Muscle layer of duodenum (tissue), 2 donors: ENCODE data around the gene DSCAM.
"Not testable (repeated sequence)": the region's sequence is repeated elsewhere in the genome, so short reads cannot be mapped to it uniquely, and the experiment has no call there.

Experiments used
- H3K27ac ChIP-seq: one replicate; pipeline ENCODE4 v1.7.0; 2013; ENCODE audit warnings: mild to moderate bottlenecking, low read length
- H3K27me3 ChIP-seq: one replicate; pipeline ENCODE4 v1.7.0; 2013; ENCODE audit warnings: low read depth, mild to moderate bottlenecking, control low read depth, low read length
- H3K36me3 ChIP-seq, 2 donors: one replicate each; pipeline ENCODE4 v1.7.0; 2013; ENCODE audit warnings: low read length in 2 of 2, control low read depth in 1 of 2, mild to moderate bottlenecking in 1 of 2; ENCODE audit not compliant: insufficient read depth in 2 of 2, control insufficient read depth in 1 of 2
- H3K4me1 ChIP-seq, 2 donors: one replicate each; pipeline ENCODE4 v1.7.0; 2013; ENCODE audit warnings: low read length in 2 of 2, mild to moderate bottlenecking in 2 of 2, control low read depth in 1 of 2, moderate library complexity in 1 of 2; ENCODE audit not compliant: insufficient read depth in 2 of 2, control insufficient read depth in 1 of 2
- H3K4me3 ChIP-seq, 2 donors: one replicate each; pipeline ENCODE4 v1.7.0; 2013; ENCODE audit warnings: low read length in 2 of 2, low read depth in 1 of 2, mild to moderate bottlenecking in 1 of 2
- H3K9me3 ChIP-seq, 2 donors: one replicate each; pipeline ENCODE4 v1.7.0; 2013; ENCODE audit warnings: low read length in 2 of 2, control low read depth in 1 of 2, mild to moderate bottlenecking in 1 of 2; ENCODE audit not compliant: control insufficient read depth in 1 of 2
- donor health status: healthy.

The DSCAM gene

GRCh38 chr21:40334159-40334558 is 512.8 kb downstream of the DSCAM start:
- Histone ChIP-seq H3K36me3 (no peaks in the 10 kb centered on the region), H3K4me1 (no peaks in the 10 kb centered on the region), H3K27me3 (no peaks in the 10 kb centered on the region), H3K9me3 (no peaks in the 10 kb centered on the region), H3K27ac (no peak overlapping the region), H3K4me3 (no peak overlapping the region)

GRCh38 chr21:40333731-40334130 is 513.2 kb downstream of the DSCAM start:
- Histone ChIP-seq H3K9me3 (no peaks in the 10 kb centered on the region), H3K36me3 (no peaks in the 10 kb centered on the region), H3K4me3 (no peak overlapping the region), H3K27me3 (no peaks in the 10 kb centered on the region), H3K4me1 (no peaks in the 10 kb centered on the region), H3K27ac (no peak overlapping the region)

GRCh38 chr21:40331804-40332203 is 515.2 kb downstream of the DSCAM start:
- Histone ChIP-seq H3K9me3 (peaks cover 0 to 4% of the 10 kb centered on the region in 2 donors), H3K4me3 (no peak overlapping the region), H3K36me3 (no peaks in the 10 kb centered on the region), H3K27ac (no peak overlapping the region), H3K4me1 (no peaks in the 10 kb centered on the region), H3K27me3 (no peaks in the 10 kb centered on the region)

GRCh38 chr21:40331172-40331571 is 515.8 kb downstream of the DSCAM start:
- Histone ChIP-seq H3K27ac (no peak overlapping the region), H3K9me3 (peaks cover 0 to 4% of the 10 kb centered on the region in 2 donors), H3K4me1 (no peaks in the 10 kb centered on the region)

GRCh38 chr21:40324389-40324788 is 522.6 kb downstream of the DSCAM start:
- Histone ChIP-seq H3K9me3 (peaks cover 0 to 4% of the 10 kb centered on the region in 2 donors), H3K27ac (no peak overlapping the region), H3K4me3 (no peak overlapping the region), H3K36me3 (no peaks in the 10 kb centered on the region), H3K4me1 (no peaks in the 10 kb centered on the region), H3K27me3 (no peaks in the 10 kb centered on the region)

More at GRCh38 chr21:40331172-40331571, 515.8 kb downstream of the DSCAM start:
- Histone ChIP-seq H3K36me3 (no peaks in the 10 kb centered on the region), H3K4me3 (no peak overlapping the region), H3K27me3 (no peaks in the 10 kb centered on the region)

- H3K27ac ChIP-seq, H3K4me1 ChIP-seq, H3K4me3 ChIP-seq, H3K27me3 ChIP-seq, H3K9me3 ChIP-seq, H3K36me3 ChIP-seq: not testable (repeated sequence)
Observed at GRCh38 chr21:40320718-40321117, 526.2 kb downstream of the DSCAM start.

- Histone ChIP-seq H3K27me3 (no peaks in the 10 kb centered on the region), H3K4me1 (no peaks in the 10 kb centered on the region), H3K4me3 (no peak overlapping the region)
Observed at GRCh38 chr21:40318371-40318770, 528.6 kb downstream of the DSCAM start.

GRCh38 chr21:40316104-40316503 is 530.9 kb downstream of the DSCAM start:
- no peak overlapping the region for H3K27ac ChIP-seq
- H3K4me1 ChIP-seq = no peaks in the 10 kb centered on the region
- no peak overlapping the region for H3K4me3 ChIP-seq
- no peaks in the 10 kb centered on the region for H3K27me3 ChIP-seq
- no peaks in the 10 kb centered on the region for H3K9me3 ChIP-seq
- H3K36me3 ChIP-seq = no peaks in the 10 kb centered on the region

More at GRCh38 chr21:40318371-40318770, 528.6 kb downstream of the DSCAM start:
- H3K27ac ChIP-seq = no peak overlapping the region
- no peaks in the 10 kb centered on the region for H3K36me3 ChIP-seq
- no peaks in the 10 kb centered on the region for H3K9me3 ChIP-seq

GRCh38 chr21:40315626-40316025 is 531.3 kb downstream of the DSCAM start:
- no peaks in the 10 kb centered on the region for H3K4me1 ChIP-seq
- no peak overlapping the region for H3K4me3 ChIP-seq
- H3K36me3 ChIP-seq = no peaks in the 10 kb centered on the region
- no peaks in the 10 kb centered on the region for H3K27me3 ChIP-seq
- no peak overlapping the region for H3K27ac ChIP-seq
- no peaks in the 10 kb centered on the region for H3K9me3 ChIP-seq

- Histone ChIP-seq H3K9me3 (no peaks in the 10 kb centered on the region), H3K27ac (no peak overlapping the region), H3K4me1 (no peaks in the 10 kb centered on the region), H3K4me3 (no peak overlapping the region), H3K36me3 (no peaks in the 10 kb centered on the region), H3K27me3 (no peaks in the 10 kb centered on the region)
Observed at GRCh38 chr21:40313260-40313659, 533.7 kb downstream of the DSCAM start.

GRCh38 chr21:40300300-40300699 is 546.7 kb downstream of the DSCAM start:
- Histone ChIP-seq H3K36me3 (no peaks in the 10 kb centered on the region), H3K27me3 (no peaks in the 10 kb centered on the region), H3K27ac (no peak overlapping the region), H3K9me3 (no peaks in the 10 kb centered on the region), H3K4me1 (no peaks in the 10 kb centered on the region), H3K4me3 (no peak overlapping the region)

GRCh38 chr21:40299451-40299850 is 547.5 kb downstream of the DSCAM start:
- H3K9me3 ChIP-seq = no peaks in the 10 kb centered on the region
- no peaks in the 10 kb centered on the region for H3K36me3 ChIP-seq
- H3K4me3 ChIP-seq = no peak overlapping the region
- no peak overlapping the region for H3K27ac ChIP-seq
- no peaks in the 10 kb centered on the region for H3K27me3 ChIP-seq
- no peaks in the 10 kb centered on the region for H3K4me1 ChIP-seq
